Endothelial cell of umbilical vein (primary cell): ENCODE data around the gene IWS1. TPM values are rescaled to one million over a fixed set of nuclear protein-coding genes. Genes with fewer than 3 reads are reported as not detected.

Experiments
- BruUV-seq: library from RNA; stranded (reverse); fragments of 400-500 nt; replicated peaks from 2 replicates; lab custom pipeline; 2021; lab: Mats Ljungman, UMichigan
- CTCF ChIA-PET: fragments of 300-600, 350-600 bp; sonication (Branson Sonifier 250); formaldehyde crosslinking; loops from one replicate; lab custom pipeline; 2021; ENCODE audit warnings: antibody characterized with exemption, inconsistent platforms; lab: Charles Lee
- POLR2A ChIA-PET: fragments of 300-600, 350-600 bp; sonication (Branson Sonifier 250); formaldehyde crosslinking; loops from one replicate; lab custom pipeline; 2021; ENCODE audit warnings: antibody characterized with exemption, inconsistent platforms; lab: Charles Lee
- DNase-seq: peaks from one replicate; pipeline ENCODE4 v3.0.0-alpha.2; 2011; ENCODE audit warnings: low read depth, low spot score
- FAIRE-seq: peaks from 2 replicates; lab custom pipeline; 2011; peaks lifted over from hg19 to GRCh38; lab: Jason Lieb, UNC
- H2AFZ ChIP-seq: 2 replicates; pipeline ENCODE4 v1.6.0; 2012; ENCODE audit warnings: low read depth, low read length, control low read depth, inconsistent platforms
- H3K27ac ChIP-seq: 2 replicates; pipeline ENCODE4 v1.5.1; 2011; ENCODE audit warnings: low read depth, mild to moderate bottlenecking, control low read depth, low read length, moderate library complexity; ENCODE audit not compliant: insufficient read depth
- H3K27me3 ChIP-seq, 2 experiments: 2 replicates each; pipeline versions ENCODE4 v1.6.0 to v1.6.1; 2011; ENCODE audit warnings: low read length in 2 of 2, mixed read lengths in 1 of 2; ENCODE audit not compliant: control insufficient read depth in 2 of 2, insufficient read depth in 2 of 2
- H3K36me3 ChIP-seq, 2 experiments: 2 replicates in 1 of 2; 3 replicates in 1 of 2; pipeline ENCODE4 v1.5.1; 2011; ENCODE audit warnings: low read length in 2 of 2, mild to moderate bottlenecking in 1 of 2, moderate library complexity in 1 of 2; ENCODE audit not compliant: control insufficient read depth in 2 of 2, insufficient read depth in 2 of 2; ENCODE audit errors: extremely low read depth in 1 of 2
- H3K4me1 ChIP-seq: 3 replicates; pipeline ENCODE4 v1.5.1; 2011; ENCODE audit warnings: mild to moderate bottlenecking, low read length; ENCODE audit not compliant: control insufficient read depth, insufficient read depth; ENCODE audit errors: extremely low read depth
- H3K4me2 ChIP-seq: 2 replicates; pipeline ENCODE4 v1.6.1; 2011; ENCODE audit warnings: low read length, control low read depth, mixed read lengths; ENCODE audit not compliant: insufficient read depth
- H3K4me3 ChIP-seq, 3 experiments: fragments of 200-600 bp in 1 of 3; sonication (generic), shearing (Covaris generic) in 1 of 3; replicated peaks in 1 of 3; 2 replicates each; pipeline ENCODE4 v1.5.1; 2011 to 2016; ENCODE audit warnings: control low read depth in 3 of 3, low read length in 3 of 3, mild to moderate bottlenecking in 2 of 3, inconsistent platforms in 1 of 3, low read depth in 1 of 3, moderate library complexity in 1 of 3; ENCODE audit not compliant: insufficient read depth in 1 of 3
- H3K79me2 ChIP-seq: 2 replicates; pipeline ENCODE4 v1.6.0; 2012; ENCODE audit warnings: low read length, inconsistent platforms; ENCODE audit not compliant: control insufficient read depth, insufficient read depth
- H3K9ac ChIP-seq: replicated peaks from 2 replicates; pipeline ENCODE3; 2011; ENCODE audit warnings: low read length, control low read depth; ENCODE audit not compliant: insufficient read depth; ENCODE audit errors: extremely low read depth
- H3K9me1 ChIP-seq: replicated peaks from 3 replicates; pipeline ENCODE4 v1.6.0; 2011; ENCODE audit warnings: mild to moderate bottlenecking, low read length; ENCODE audit not compliant: control insufficient read depth, insufficient read depth; ENCODE audit errors: extremely low read depth
- H3K9me3 ChIP-seq: replicated peaks from 2 replicates; pipeline ENCODE4 v1.5.1; 2012; ENCODE audit warnings: low read length, inconsistent platforms; ENCODE audit not compliant: control insufficient read depth, insufficient read depth
- H4K20me1 ChIP-seq: replicated peaks from 2 replicates; pipeline ENCODE3; 2011; ENCODE audit warnings: mild to moderate bottlenecking, low read length; ENCODE audit not compliant: control insufficient read depth, insufficient read depth; ENCODE audit errors: extremely low read depth
- EZH2 ChIP-seq: IDR thresholded peaks from 2 replicates; pipeline ENCODE4 v1.6.1; 2012; ENCODE audit warnings: borderline replicate concordance, low read depth, mild to moderate bottlenecking, moderate library complexity, low read length, inconsistent platforms; ENCODE audit not compliant: severe bottlenecking
- FOS ChIP-seq: IDR thresholded peaks from 2 replicates; pipeline ENCODE4 v1.6.1; 2011; ENCODE audit warnings: mild to moderate bottlenecking, low read length, moderate library complexity, borderline replicate concordance; ENCODE audit not compliant: insufficient read depth
- GATA2 ChIP-seq: IDR thresholded peaks from 2 replicates; pipeline ENCODE4 v1.7.0; 2011; ENCODE audit warnings: low read depth, mild to moderate bottlenecking, moderate library complexity, mixed read lengths, low read length; ENCODE audit not compliant: insufficient read length, insufficient read depth
- JUN ChIP-seq: IDR thresholded peaks from 2 replicates; pipeline ENCODE4 v1.6.1; 2011; ENCODE audit warnings: borderline replicate concordance, low read depth; ENCODE audit not compliant: insufficient read length, insufficient read depth
- MYC ChIP-seq: IDR thresholded peaks from one replicate; pipeline ENCODE4 v1.6.1; 2011; ENCODE audit warnings: mild to moderate bottlenecking, low read depth, low read length
- POLR2A ChIP-seq: IDR thresholded peaks from 2 replicates; pipeline ENCODE4 v1.6.1; 2012; ENCODE audit warnings: low read depth, mild to moderate bottlenecking, control low read depth, low read length
- POLR2AphosphoS5 ChIP-seq: IDR thresholded peaks from 2 replicates; pipeline ENCODE4 v1.6.1; 2012; ENCODE audit warnings: low read depth, mild to moderate bottlenecking, control low read depth, low read length, moderate library complexity; ENCODE audit not compliant: insufficient read depth
- dilution Hi-C: fragments of 300-500 bp; cut with MboI; formaldehyde crosslinking; loops from one replicate; pipeline ENCODE4 v1.15.0; 2019; ENCODE audit warnings: low sequenced_read_pairs; ENCODE audit not compliant: extremely low pct_ligation_motif_present
- intact Hi-C: fragments of 100-400 bp; cut with micrococcal nuclease; formaldehyde crosslinking; loops from one replicate; pipeline ENCODE4 v1.10.0; 2022
- polyA plus RNA-seq, 4 experiments: library from polyadenylated mRNA; depleted of rRNA in 3 of 4; stranded (reverse) in 3 of 4; unstranded in 1 of 4; fragments of >200 nt; gene quantifications; 2 replicates each; pipeline versions ENCODE4 v1.2.1 to v1.2.3, GENCODE V29; 2011 to 2012; ENCODE audit warnings: missing spikeins in 1 of 4
- total RNA-seq: library from RNA; stranded (reverse); gene quantifications from 2 replicates; pipeline ENCODE4 v1.2.3, GENCODE V29; 2021
- TF ChIP-seq, protein P1 (sequence below), 2 donors: IDR thresholded peaks; 1 replicate in 1 of 2; 2 replicates in 1 of 2; pipeline ENCODE4 v1.5.1; 2011; ENCODE audit warnings: low read length in 2 of 2, mild to moderate bottlenecking in 2 of 2, moderate library complexity in 2 of 2, control low read depth in 1 of 2, inconsistent platforms in 1 of 2, low read depth in 1 of 2; ENCODE audit not compliant: insufficient read depth in 1 of 2; ENCODE audit errors: extremely low read depth in 1 of 2
- TF ChIP-seq, protein P2 (sequence below): IDR thresholded peaks from 2 replicates; pipeline ENCODE4 v1.6.1; 2011; ENCODE audit not compliant: insufficient read depth, insufficient read length

Gene IWS1
- total and polyA plus RNA-seq, 2 donors (not counting 3 experiments of a cell fraction or from before 2014, with no cell fraction given) = 14.7 to 51.0 TPM

DNA sequence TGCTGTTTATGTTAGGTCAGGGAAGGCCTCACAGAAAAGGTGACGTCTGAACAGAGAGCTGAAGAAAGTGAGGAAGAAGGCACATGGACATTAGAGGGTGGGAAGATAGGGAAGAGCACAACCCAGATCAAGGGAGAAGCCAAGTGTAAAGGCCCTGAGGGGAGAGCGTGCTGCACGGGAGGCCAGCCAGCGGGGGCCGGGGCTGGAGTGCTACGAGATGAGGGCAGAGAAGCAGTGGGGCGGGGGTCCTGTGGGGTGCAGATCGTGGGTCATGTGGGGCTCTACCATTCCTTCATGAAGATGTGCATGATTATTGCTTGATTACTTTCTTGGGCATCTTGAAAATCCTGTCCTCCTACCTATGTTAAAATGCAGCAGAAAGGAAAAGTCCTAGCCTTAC lies 57.2 kb downstream of the IWS1 start:
- Histone ChIP-seq H3K4me3 (no peak overlapping the region), H3K4me2 (no peak overlapping the region), H2AFZ (no peak overlapping the region), H3K27ac (no peak overlapping the region), H3K27me3 (no peaks in the 10 kb centered on the region), H3K9me1 (no peaks in the 10 kb centered on the region), H4K20me1 (no peaks in the 10 kb centered on the region), H3K9me3 (no peaks in the 10 kb centered on the region), H3K9ac (no peak overlapping the region), H3K79me2 (no peaks in the 10 kb centered on the region), H3K4me1 (no peaks in the 10 kb centered on the region), H3K36me3 (peaks cover 0 to 3% of the 10 kb centered on the region in 2 experiments)
- DNase-seq = no peak
- FAIRE-seq = no peak
- POLR2A ChIA-PET = no interaction called here
- dilution Hi-C loops = no loop called here
- intact Hi-C loops = no loop called here
- TF ChIP-seq GATA2 (no peak), MYC (no peak), FOS (no peak), EZH2 (no peak), POLR2A (no peak), JUN (no peak), POLR2AphosphoS5 (no peak)
- TF ChIP-seq, protein P1, sequence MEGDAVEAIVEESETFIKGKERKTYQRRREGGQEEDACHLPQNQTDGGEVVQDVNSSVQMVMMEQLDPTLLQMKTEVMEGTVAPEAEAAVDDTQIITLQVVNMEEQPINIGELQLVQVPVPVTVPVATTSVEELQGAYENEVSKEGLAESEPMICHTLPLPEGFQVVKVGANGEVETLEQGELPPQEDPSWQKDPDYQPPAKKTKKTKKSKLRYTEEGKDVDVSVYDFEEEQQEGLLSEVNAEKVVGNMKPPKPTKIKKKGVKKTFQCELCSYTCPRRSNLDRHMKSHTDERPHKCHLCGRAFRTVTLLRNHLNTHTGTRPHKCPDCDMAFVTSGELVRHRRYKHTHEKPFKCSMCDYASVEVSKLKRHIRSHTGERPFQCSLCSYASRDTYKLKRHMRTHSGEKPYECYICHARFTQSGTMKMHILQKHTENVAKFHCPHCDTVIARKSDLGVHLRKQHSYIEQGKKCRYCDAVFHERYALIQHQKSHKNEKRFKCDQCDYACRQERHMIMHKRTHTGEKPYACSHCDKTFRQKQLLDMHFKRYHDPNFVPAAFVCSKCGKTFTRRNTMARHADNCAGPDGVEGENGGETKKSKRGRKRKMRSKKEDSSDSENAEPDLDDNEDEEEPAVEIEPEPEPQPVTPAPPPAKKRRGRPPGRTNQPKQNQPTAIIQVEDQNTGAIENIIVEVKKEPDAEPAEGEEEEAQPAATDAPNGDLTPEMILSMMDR (IDR thresholded peaks at IDR 0.05; ENCODE audit: extremely low read depth in 1 of 2, insufficient read depth in 1 of 2, low read depth in 1 of 2, low read length in 2 of 2) = no peak
- TF ChIP-seq, protein P2, sequence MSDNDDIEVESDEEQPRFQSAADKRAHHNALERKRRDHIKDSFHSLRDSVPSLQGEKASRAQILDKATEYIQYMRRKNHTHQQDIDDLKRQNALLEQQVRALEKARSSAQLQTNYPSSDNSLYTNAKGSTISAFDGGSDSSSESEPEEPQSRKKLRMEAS = no peak
- BruUV-seq = no TSS peak
- CTCF ChIA-PET = no interaction called here
